ENCODE results near the gene BTBD2.

- no peak for TF ChIP-seq POLR2A (IDR thresholded peaks at IDR 0.05)
- TF ChIP-seq, protein P1, sequence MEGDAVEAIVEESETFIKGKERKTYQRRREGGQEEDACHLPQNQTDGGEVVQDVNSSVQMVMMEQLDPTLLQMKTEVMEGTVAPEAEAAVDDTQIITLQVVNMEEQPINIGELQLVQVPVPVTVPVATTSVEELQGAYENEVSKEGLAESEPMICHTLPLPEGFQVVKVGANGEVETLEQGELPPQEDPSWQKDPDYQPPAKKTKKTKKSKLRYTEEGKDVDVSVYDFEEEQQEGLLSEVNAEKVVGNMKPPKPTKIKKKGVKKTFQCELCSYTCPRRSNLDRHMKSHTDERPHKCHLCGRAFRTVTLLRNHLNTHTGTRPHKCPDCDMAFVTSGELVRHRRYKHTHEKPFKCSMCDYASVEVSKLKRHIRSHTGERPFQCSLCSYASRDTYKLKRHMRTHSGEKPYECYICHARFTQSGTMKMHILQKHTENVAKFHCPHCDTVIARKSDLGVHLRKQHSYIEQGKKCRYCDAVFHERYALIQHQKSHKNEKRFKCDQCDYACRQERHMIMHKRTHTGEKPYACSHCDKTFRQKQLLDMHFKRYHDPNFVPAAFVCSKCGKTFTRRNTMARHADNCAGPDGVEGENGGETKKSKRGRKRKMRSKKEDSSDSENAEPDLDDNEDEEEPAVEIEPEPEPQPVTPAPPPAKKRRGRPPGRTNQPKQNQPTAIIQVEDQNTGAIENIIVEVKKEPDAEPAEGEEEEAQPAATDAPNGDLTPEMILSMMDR (IDR thresholded peaks at IDR 0.05), result no peak
Measured at GRCh38 chr19:2038284-2039088, 23.0 kb upstream of the BTBD2 start.

Data from vagina (tissue), 2 donors.